ENCODE data around the gene HAUS7.

DNA sequence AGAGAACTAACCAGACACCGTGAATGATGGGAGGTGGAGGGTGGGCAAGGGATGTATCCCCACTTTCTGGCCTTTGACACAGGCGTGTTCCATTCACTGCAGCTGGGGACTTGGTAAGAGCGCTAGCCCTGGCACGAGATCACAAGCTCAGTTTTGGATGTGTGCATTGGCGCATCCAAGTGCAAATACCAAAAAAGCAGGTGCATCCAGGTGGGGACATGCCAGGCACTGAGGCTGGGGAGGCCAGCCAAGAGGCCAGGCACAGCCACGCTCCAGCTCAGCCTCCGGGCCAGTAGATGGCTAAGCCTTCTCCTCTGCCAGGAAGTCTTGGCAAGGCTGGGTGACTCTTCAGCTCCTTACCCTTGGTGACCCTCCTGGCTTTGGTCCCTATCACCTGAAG, 63.5 kb downstream of the HAUS7 start:
- TF ChIP-seq, protein P1, sequence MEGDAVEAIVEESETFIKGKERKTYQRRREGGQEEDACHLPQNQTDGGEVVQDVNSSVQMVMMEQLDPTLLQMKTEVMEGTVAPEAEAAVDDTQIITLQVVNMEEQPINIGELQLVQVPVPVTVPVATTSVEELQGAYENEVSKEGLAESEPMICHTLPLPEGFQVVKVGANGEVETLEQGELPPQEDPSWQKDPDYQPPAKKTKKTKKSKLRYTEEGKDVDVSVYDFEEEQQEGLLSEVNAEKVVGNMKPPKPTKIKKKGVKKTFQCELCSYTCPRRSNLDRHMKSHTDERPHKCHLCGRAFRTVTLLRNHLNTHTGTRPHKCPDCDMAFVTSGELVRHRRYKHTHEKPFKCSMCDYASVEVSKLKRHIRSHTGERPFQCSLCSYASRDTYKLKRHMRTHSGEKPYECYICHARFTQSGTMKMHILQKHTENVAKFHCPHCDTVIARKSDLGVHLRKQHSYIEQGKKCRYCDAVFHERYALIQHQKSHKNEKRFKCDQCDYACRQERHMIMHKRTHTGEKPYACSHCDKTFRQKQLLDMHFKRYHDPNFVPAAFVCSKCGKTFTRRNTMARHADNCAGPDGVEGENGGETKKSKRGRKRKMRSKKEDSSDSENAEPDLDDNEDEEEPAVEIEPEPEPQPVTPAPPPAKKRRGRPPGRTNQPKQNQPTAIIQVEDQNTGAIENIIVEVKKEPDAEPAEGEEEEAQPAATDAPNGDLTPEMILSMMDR (IDR thresholded peaks at IDR 0.05; ENCODE audit: low read depth, low read length, poor library complexity, severe bottlenecking): no peak
- TF ChIP-seq EZH2phosphoT487 (IDR thresholded peaks at IDR 0.05; ENCODE audit: borderline replicate concordance, low read length): no peak
